Measurements from ENCODE around the gene RAD51B.
A peak's percentile ranks its signal among the peaks of the same experiment; 100 is the strongest.

Gene RAD51B

GRCh38 chr14:68062651-68063050 is 243.1 kb downstream of the RAD51B start:
- H3K36me3 Mint-ChIP-seq = peaks cover 18% of the 10 kb centered on the region

GRCh38 chr14:68065322-68065721 is 245.7 kb downstream of the RAD51B start:
- no peaks in the 10 kb centered on the region for H3K27me3 Mint-ChIP-seq
- no peaks in the 10 kb centered on the region for H3K4me1 Mint-ChIP-seq
- H3K9me3 Mint-ChIP-seq = peaks cover 29% of the 10 kb centered on the region
- no peak overlapping the region for H3K4me3 Mint-ChIP-seq
- H3K36me3 Mint-ChIP-seq = peaks cover 30% of the 10 kb centered on the region
- H3K27ac Mint-ChIP-seq = no peak overlapping the region

More at GRCh38 chr14:68062651-68063050, 243.1 kb downstream of the RAD51B start:
- Mint-ChIP-seq H3K4me3 (no peak overlapping the region), H3K9me3 (peaks cover 19% of the 10 kb centered on the region), H3K27me3 (no peaks in the 10 kb centered on the region), H3K4me1 (no peaks in the 10 kb centered on the region), H3K27ac (no peak overlapping the region)

- Mint-ChIP-seq H3K4me1 (peaks cover 10% of the 10 kb centered on the region), H3K9me3 (peaks cover 27% of the 10 kb centered on the region), H3K27ac (no peak overlapping the region), H3K27me3 (no peaks in the 10 kb centered on the region), H3K36me3 (peaks cover 27% of the 10 kb centered on the region), H3K4me3 (no peak overlapping the region)
These were observed 255.3 kb downstream of the RAD51B start for GRCh38 chr14:68074765-68075381.

- H3K27ac Mint-ChIP-seq = no peak overlapping the region
- H3K27me3 Mint-ChIP-seq = no peaks in the 10 kb centered on the region
- peaks cover 22% of the 10 kb centered on the region for H3K36me3 Mint-ChIP-seq
- H3K4me1 Mint-ChIP-seq = peaks cover 10% of the 10 kb centered on the region
- peaks cover 20% of the 10 kb centered on the region for H3K9me3 Mint-ChIP-seq
- H3K4me3 Mint-ChIP-seq = no peak overlapping the region
These were observed 255.9 kb downstream of the RAD51B start for GRCh38 chr14:68075382-68076029.

GRCh38 chr14:68076451-68076850 is 256.9 kb downstream of the RAD51B start:
- Mint-ChIP-seq H3K36me3 (peaks cover 18% of the 10 kb centered on the region), H3K4me1 (peaks cover 4% of the 10 kb centered on the region), H3K4me3 (no peak overlapping the region), H3K9me3 (peaks cover 13% of the 10 kb centered on the region), H3K27me3 (no peaks in the 10 kb centered on the region), H3K27ac (no peak overlapping the region)

GRCh38 chr14:68079941-68080697 is 260.5 kb downstream of the RAD51B start:
- Mint-ChIP-seq H3K27ac (no peak overlapping the region), H3K4me1 (no peaks in the 10 kb centered on the region), H3K36me3 (no peaks in the 10 kb centered on the region), H3K4me3 (no peak overlapping the region), H3K9me3 (no peaks in the 10 kb centered on the region), H3K27me3 (no peaks in the 10 kb centered on the region)

GRCh38 chr14:68081489-68081888 is 261.9 kb downstream of the RAD51B start:
- H3K27me3 Mint-ChIP-seq = no peaks in the 10 kb centered on the region
- H3K36me3 Mint-ChIP-seq = peaks cover 2% of the 10 kb centered on the region
- H3K27ac Mint-ChIP-seq = no peak overlapping the region
- no peaks in the 10 kb centered on the region for H3K9me3 Mint-ChIP-seq
- H3K4me3 Mint-ChIP-seq = no peak overlapping the region
- no peaks in the 10 kb centered on the region for H3K4me1 Mint-ChIP-seq

- Mint-ChIP-seq H3K27ac (no peak overlapping the region), H3K4me3 (no peak overlapping the region), H3K27me3 (no peaks in the 10 kb centered on the region), H3K4me1 (no peaks in the 10 kb centered on the region), H3K36me3 (peaks cover 2% of the 10 kb centered on the region), H3K9me3 (no peaks in the 10 kb centered on the region)
These were observed 263.2 kb downstream of the RAD51B start for GRCh38 chr14:68082698-68083291.

GRCh38 chr14:68084256-68084655 is 264.7 kb downstream of the RAD51B start:
- Mint-ChIP-seq H3K36me3 (peaks cover 2% of the 10 kb centered on the region), H3K27ac (no peak overlapping the region), H3K4me1 (peaks cover 12% of the 10 kb centered on the region), H3K4me3 (no peak overlapping the region), H3K27me3 (no peaks in the 10 kb centered on the region), H3K9me3 (no peaks in the 10 kb centered on the region)

GRCh38 chr14:68085742-68086141 is 266.2 kb downstream of the RAD51B start:
- Mint-ChIP-seq H3K9me3 (no peaks in the 10 kb centered on the region), H3K27ac (no peak overlapping the region), H3K4me3 (no peak overlapping the region), H3K27me3 (no peaks in the 10 kb centered on the region), H3K4me1 (peaks cover 15% of the 10 kb centered on the region), H3K36me3 (peaks cover 2% of the 10 kb centered on the region)

GRCh38 chr14:68088451-68088854 is 268.9 kb downstream of the RAD51B start:
- Mint-ChIP-seq H3K4me3 (peak overlapping the region; percentile 5), H3K4me1 (peaks cover 15% of the 10 kb centered on the region), H3K36me3 (peaks cover 2% of the 10 kb centered on the region), H3K27ac (no peak overlapping the region), H3K9me3 (no peaks in the 10 kb centered on the region), H3K27me3 (no peaks in the 10 kb centered on the region)

GRCh38 chr14:68089146-68089731 is 269.7 kb downstream of the RAD51B start:
- H3K4me3 Mint-ChIP-seq = no peak overlapping the region
- no peaks in the 10 kb centered on the region for H3K9me3 Mint-ChIP-seq
- H3K4me1 Mint-ChIP-seq = peaks cover 16% of the 10 kb centered on the region
- H3K27ac Mint-ChIP-seq = no peak overlapping the region
- H3K27me3 Mint-ChIP-seq = no peaks in the 10 kb centered on the region
- H3K36me3 Mint-ChIP-seq = peaks cover 2% of the 10 kb centered on the region

GRCh38 chr14:68094158-68094557 is 274.6 kb downstream of the RAD51B start:
- no peak overlapping the region for H3K27ac Mint-ChIP-seq
- no peaks in the 10 kb centered on the region for H3K9me3 Mint-ChIP-seq
- no peak overlapping the region for H3K4me3 Mint-ChIP-seq

GRCh38 chr14:68094752-68095151 is 275.2 kb downstream of the RAD51B start:
- Mint-ChIP-seq H3K9me3 (no peaks in the 10 kb centered on the region), H3K4me3 (no peak overlapping the region), H3K36me3 (peaks cover 22% of the 10 kb centered on the region), H3K27me3 (no peaks in the 10 kb centered on the region), H3K27ac (no peak overlapping the region), H3K4me1 (peaks cover 4% of the 10 kb centered on the region)

More at GRCh38 chr14:68094158-68094557, 274.6 kb downstream of the RAD51B start:
- peaks cover 17% of the 10 kb centered on the region for H3K36me3 Mint-ChIP-seq
- peaks cover 8% of the 10 kb centered on the region for H3K4me1 Mint-ChIP-seq
- no peaks in the 10 kb centered on the region for H3K27me3 Mint-ChIP-seq

- H3K27me3 Mint-ChIP-seq = no peaks in the 10 kb centered on the region
- peaks cover 4% of the 10 kb centered on the region for H3K4me1 Mint-ChIP-seq
- no peak overlapping the region for H3K27ac Mint-ChIP-seq
- peaks cover 36% of the 10 kb centered on the region for H3K36me3 Mint-ChIP-seq
- peaks cover 6% of the 10 kb centered on the region for H3K9me3 Mint-ChIP-seq
- H3K4me3 Mint-ChIP-seq = no peak overlapping the region
These were observed 278.1 kb downstream of the RAD51B start for GRCh38 chr14:68097727-68098126.
